ENCODE data around the gene NINJ2. TPM values are rescaled to one million over a fixed set of nuclear protein-coding genes. Genes with fewer than 3 reads are reported as not detected.

NINJ2 gene
- total RNA-seq, 2 experiments from 2014 or later = 5.1 to 7.5 TPM

DNA sequence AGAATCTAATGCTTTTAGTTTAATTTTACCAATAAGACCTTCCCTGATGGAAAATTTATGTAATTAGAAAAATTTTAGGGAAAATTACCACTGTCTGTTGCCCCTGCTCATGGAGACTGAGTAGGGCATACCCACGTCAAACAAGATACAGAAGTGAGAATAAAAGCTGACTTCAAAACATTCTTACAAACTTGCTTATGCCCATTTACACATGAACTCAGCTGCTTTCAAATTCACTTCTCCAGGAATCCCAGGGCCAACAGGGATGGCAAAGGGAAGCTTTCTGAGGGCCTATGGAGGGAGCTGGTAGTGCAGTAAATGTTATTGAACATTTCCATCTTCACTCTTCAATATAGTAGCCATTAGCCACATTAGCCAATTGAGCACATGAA lies 4.8 kb upstream of the NINJ2 start:
- Mint-ChIP-seq H3K36me3 (peaks cover 2% of the 10 kb centered on the region), H3K4me1 (ENCODE audit: low read depth) (peaks cover 72% of the 10 kb centered on the region), H3K27ac (peak overlapping the region; percentile 85), H3K4me3 (no peak overlapping the region), H3K9me3 (no peaks in the 10 kb centered on the region), H3K27me3 (peaks cover 6% of the 10 kb centered on the region)
- POLR2A ChIA-PET = interaction anchor here (1.2 to 3.9 kb wide), 6 partner anchors 26 to 125 kb away, joined by 3 to 31 read pairs (median 5); partner anchors contain the start of gene WNK1
- CTCF ChIA-PET = interaction anchor here (0.6 to 4.6 kb wide), 11 partner anchors 9 to 146 kb away, joined by 3 to 69 read pairs (median 4); partner anchors contain the start of gene WNK1
- intact Hi-C loops (cut with micrococcal nuclease) = loop anchor here (2.0 to 5.0 kb wide), 4 partner anchors 17 to 279 kb away; partner anchors contain the start of gene RAD52
- DNase-seq = no peak

DNA sequence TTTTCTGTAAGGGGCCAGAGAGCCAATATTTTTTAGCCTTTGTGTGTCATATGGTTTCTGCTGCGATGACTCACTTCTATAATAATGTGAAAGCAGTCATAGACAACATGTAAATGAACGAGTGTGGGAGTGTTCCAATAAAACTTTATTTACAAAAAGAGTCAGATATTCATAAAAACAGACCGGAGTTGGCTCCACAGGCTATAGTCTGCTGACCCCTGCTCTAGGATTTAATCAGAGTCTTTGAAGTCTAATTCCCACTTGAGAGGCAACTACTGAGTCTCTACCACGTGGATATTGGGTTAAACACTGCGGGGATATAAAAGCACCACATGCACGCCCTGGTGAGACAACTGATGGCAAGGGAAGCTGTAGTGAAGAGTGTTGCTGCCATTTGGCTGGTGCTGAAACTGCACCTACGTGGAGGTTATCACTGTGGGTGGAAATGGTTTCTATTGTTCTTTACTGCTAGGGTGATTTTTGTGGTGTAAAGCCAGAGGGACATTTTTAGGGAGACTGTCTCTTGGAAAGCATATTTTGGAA lies 3.6 kb upstream of the NINJ2 start:
- intact Hi-C loops (cut with micrococcal nuclease) = loop anchor here (1.0 to 5.0 kb wide), 4 partner anchors 7 to 280 kb away; partner anchors contain the start of gene RAD52
- peak overlapping the region; percentile 50 for H3K4me3 Mint-ChIP-seq
- peak; percentile 54 for DNase-seq
- H3K9me3 Mint-ChIP-seq = no peaks in the 10 kb centered on the region
- no peaks in the 10 kb centered on the region for H3K27me3 Mint-ChIP-seq
- CTCF ChIA-PET = interaction anchor here (0.8 to 4.6 kb wide), 8 partner anchors 25 to 283 kb away, joined by 3 to 69 read pairs (median 4); partner anchors contain the start of genes RAD52 and WNK1
- peak overlapping the region; percentile 85 for H3K27ac Mint-ChIP-seq
- peaks cover 2% of the 10 kb centered on the region for H3K36me3 Mint-ChIP-seq
- peaks cover 71% of the 10 kb centered on the region for H3K4me1 Mint-ChIP-seq (ENCODE audit: low read depth)
- POLR2A ChIA-PET = interaction anchor here (0.7 to 3.9 kb wide), 8 partner anchors 12 to 126 kb away, joined by 3 to 31 read pairs (median 3); partner anchors contain the start of gene WNK1

DNA sequence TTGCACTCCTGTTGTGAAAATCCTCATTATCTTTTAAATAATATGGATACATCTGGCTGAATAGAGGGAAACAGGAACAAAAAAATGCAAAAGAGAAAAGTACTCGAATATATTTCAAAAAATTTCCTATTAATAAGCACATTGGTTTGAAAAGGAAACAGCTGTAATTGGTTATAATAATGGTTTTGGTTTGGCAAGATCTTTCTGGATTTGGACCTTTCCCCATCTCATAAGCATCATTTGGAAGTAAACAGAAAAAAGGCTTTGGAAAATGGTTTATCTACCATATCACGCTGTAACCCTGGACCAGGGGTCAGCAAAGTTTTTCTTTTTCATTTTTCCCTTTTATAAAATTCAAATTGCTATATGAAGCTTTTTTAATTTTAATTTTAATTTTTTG lies 2.8 kb upstream of the NINJ2 start:
- Mint-ChIP-seq H3K36me3 (peaks cover 2% of the 10 kb centered on the region), H3K4me3 (no peak overlapping the region), H3K9me3 (no peaks in the 10 kb centered on the region), H3K27ac (no peak overlapping the region), H3K27me3 (no peaks in the 10 kb centered on the region), H3K4me1 (ENCODE audit: low read depth) (peaks cover 73% of the 10 kb centered on the region)
- CTCF ChIA-PET = interaction anchor here (0.6 to 4.6 kb wide), 5 partner anchors 51 to 211 kb away, joined by 3 to 69 read pairs (median 4); partner anchors contain the start of gene WNK1
- POLR2A ChIA-PET = interaction anchor here (1.0 to 3.9 kb wide), 3 partner anchors 24 to 85 kb away, joined by 3 to 31 read pairs (median 4); partner anchors contain the start of gene WNK1
- intact Hi-C loops (cut with micrococcal nuclease) = loop anchor here (1.0 to 5.0 kb wide), 4 partner anchors 8 to 281 kb away; partner anchors contain the start of gene RAD52
- no peak for DNase-seq

DNA sequence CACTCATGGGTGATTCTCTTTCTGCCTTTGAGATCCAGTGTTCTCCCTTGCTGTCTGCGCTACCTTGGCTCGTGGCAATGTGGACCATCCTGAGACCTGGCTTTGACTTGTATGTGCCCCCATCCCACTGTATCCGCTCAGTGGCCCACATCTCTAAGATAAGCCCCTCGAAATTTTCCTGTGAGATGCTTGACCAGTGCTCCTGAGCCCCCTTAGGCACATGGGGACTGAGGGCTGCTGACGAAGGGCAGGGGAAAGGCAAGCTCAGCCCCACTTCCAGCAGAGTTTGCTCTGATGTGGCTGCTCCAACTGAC lies 1.5 kb upstream of the NINJ2 start:
- no peak for DNase-seq
- H3K4me1 Mint-ChIP-seq (ENCODE audit: low read depth) = peaks cover 69% of the 10 kb centered on the region
- H3K27ac Mint-ChIP-seq = no peak overlapping the region
- intact Hi-C loops (cut with micrococcal nuclease) = loop anchor here (5.0 kb wide), 2 partner anchors 87 to 283 kb away; partner anchors contain the start of gene RAD52
- H3K27me3 Mint-ChIP-seq = no peaks in the 10 kb centered on the region
- ChIA-PET CTCF (interaction anchor here (1.4 to 1.9 kb wide), 2 partner anchors 21 to 150 kb away, joined by 3 to 6 read pairs; no protein-coding TSS in a partner anchor), POLR2A (no interaction called here)
- H3K4me3 Mint-ChIP-seq = no peak overlapping the region
- H3K36me3 Mint-ChIP-seq = peaks cover 2% of the 10 kb centered on the region
- H3K9me3 Mint-ChIP-seq = no peaks in the 10 kb centered on the region

DNA sequence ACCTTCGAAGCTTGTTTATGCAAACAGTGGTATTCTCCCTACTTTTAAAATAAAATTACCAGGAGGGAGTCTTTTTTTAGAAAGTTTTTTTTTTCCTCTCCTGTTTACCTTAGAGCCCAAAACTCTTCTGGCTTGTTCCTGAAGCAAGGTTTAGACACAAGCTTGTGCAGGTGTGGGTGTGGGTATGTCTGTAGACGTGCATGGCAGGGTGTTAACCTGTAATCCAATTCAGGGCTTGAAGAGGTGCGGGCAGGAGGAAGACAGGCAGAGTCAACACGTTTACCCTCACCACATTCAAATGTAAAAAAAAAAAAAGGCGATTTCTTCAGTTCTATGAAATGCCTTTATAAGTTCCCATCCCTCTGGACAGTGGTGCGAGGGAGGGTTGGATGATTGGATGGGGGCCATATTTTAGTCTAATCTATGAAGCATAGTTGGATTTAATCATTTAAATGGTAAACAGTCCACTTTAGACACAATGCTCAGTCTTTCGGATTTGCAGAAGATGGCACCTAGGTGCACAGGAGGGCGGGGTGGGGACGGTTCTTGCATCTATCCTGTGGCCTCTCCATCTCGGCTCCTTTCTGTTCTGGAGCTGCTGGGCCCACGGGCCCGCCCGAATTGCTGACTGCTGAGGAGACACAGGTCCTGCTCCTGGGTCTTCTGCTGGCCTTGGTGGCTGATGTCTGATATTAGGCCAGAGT lies 982 bp upstream of the NINJ2 start:
- H3K9me3 Mint-ChIP-seq = no peaks in the 10 kb centered on the region
- intact Hi-C loops (cut with micrococcal nuclease) = no loop called here

DNA sequence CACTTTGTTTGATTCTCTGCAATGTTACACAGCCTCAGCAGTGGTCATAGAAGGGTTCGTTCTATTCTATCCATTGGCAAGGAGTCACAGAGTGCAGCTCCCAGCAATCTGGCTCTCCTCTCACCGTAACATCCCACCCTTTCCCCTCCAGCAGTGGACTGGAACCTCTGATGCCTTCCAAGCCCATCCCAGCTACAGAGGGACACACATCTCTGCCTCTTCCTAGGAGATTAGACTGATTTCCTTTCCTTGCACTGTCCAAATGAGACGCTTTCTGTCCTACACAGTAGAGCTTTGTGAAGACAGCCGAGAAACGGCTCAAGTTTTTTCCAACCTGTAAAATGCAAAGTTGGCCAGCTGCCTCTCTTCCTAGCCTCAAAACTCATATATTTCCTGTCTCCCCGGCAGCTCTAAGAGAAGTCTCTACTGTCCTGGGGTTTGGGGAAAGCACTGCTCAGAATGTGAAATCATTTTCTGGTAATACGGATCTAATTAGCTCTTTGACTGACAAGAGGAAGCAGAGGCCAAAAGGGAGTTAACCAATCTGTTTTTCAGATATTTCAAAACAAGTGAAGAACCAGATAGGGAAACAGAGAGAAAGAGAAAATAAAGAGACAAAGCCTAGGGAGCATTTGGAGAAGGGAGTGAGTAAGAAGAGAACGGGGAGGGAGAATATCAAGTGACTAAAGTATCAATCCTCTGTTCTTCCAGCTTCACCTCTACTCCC lies 516 bp downstream of the NINJ2 start:
- peak overlapping the region; percentile 52 for H3K4me3 Mint-ChIP-seq
- intact Hi-C loops (cut with micrococcal nuclease) = no loop called here
- H3K27ac Mint-ChIP-seq = peak overlapping the region; percentile 65
- peaks cover 50% of the 10 kb centered on the region for H3K4me1 Mint-ChIP-seq (ENCODE audit: low read depth)
- H3K9me3 Mint-ChIP-seq = no peaks in the 10 kb centered on the region
- H3K36me3 Mint-ChIP-seq = no peaks in the 10 kb centered on the region
- no peaks in the 10 kb centered on the region for H3K27me3 Mint-ChIP-seq
- ChIA-PET CTCF (interaction anchor here (0.6 to 2.3 kb wide), 7 partner anchors 11 to 152 kb away, joined by 3 to 10 read pairs (median 5); no protein-coding TSS in a partner anchor), POLR2A (interaction anchor here (1.6 to 1.9 kb wide), 2 partner anchors 19 to 91 kb away, joined by 4 to 7 read pairs; no protein-coding TSS in a partner anchor)
- DNase-seq = peak; percentile 4

More for the DNA sequence above, 982 bp upstream of the NINJ2 start:
- H3K36me3 Mint-ChIP-seq = peaks cover 1% of the 10 kb centered on the region
- H3K4me3 Mint-ChIP-seq = no peak overlapping the region
- H3K4me1 Mint-ChIP-seq (ENCODE audit: low read depth) = peaks cover 64% of the 10 kb centered on the region
- no peaks in the 10 kb centered on the region for H3K27me3 Mint-ChIP-seq
- POLR2A ChIA-PET = interaction anchor here (0.6 to 0.7 kb wide), 3 partner anchors 10 to 1948 kb away, joined by 3 to 4 read pairs (median 3); no protein-coding TSS in a partner anchor
- H3K27ac Mint-ChIP-seq = no peak overlapping the region
- DNase-seq = no peak
- CTCF ChIA-PET = interaction anchor here (0.6 to 2.3 kb wide), 6 partner anchors 10 to 150 kb away, joined by 3 to 10 read pairs (median 6); no protein-coding TSS in a partner anchor

DNA sequence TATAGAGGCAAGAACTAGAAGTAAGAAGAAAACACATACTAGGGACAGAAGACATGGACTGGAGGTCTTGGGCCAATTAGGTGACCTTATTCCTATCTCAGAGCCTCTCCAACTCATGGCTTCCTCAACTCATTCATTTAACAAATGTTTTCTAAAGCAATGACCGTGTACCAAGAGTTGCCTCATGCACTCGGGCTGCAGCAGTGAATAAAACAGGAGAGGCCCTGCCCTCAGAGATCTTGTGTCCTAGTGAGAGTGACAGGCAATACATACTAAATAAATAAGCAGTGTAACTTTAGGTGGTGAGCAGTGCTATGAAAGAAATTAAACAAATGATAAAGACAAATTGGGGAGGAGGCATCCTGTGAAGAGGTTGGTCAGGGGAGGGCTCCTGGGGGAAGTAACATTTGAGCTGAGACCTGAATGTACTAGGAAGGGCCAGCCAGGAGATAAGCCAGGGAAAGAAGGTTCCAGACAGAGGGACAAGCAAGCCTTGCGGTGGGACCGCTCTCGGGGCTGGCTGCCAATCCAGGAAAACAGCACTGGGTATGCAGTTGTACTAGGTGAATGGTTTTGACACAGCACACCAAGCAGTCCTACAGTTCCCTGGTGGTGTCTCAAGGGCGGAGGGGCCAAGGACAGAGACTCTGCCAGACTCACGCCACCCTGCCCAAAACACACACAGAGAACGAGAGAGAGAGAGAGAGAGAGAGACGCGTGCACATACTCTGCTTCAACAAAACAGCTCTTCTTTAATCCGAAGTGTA lies 1.3 kb downstream of the NINJ2 start:
- peak overlapping the region; percentile 52 for H3K4me3 Mint-ChIP-seq
- peaks cover 42% of the 10 kb centered on the region for H3K4me1 Mint-ChIP-seq (ENCODE audit: low read depth)
- POLR2A ChIA-PET = interaction anchor here (1.6 to 1.9 kb wide), 2 partner anchors 19 to 91 kb away, joined by 4 to 7 read pairs; no protein-coding TSS in a partner anchor
- no peaks in the 10 kb centered on the region for H3K9me3 Mint-ChIP-seq
- peak; percentile 9 for DNase-seq
- peak overlapping the region; percentile 21 for H3K27ac Mint-ChIP-seq
- CTCF ChIA-PET = interaction anchor here (0.6 to 2.3 kb wide), 5 partner anchors 12 to 145 kb away, joined by 3 to 10 read pairs (median 4); no protein-coding TSS in a partner anchor
- no peaks in the 10 kb centered on the region for H3K36me3 Mint-ChIP-seq
- H3K27me3 Mint-ChIP-seq = no peaks in the 10 kb centered on the region
- intact Hi-C loops (cut with micrococcal nuclease) = no loop called here

DNA sequence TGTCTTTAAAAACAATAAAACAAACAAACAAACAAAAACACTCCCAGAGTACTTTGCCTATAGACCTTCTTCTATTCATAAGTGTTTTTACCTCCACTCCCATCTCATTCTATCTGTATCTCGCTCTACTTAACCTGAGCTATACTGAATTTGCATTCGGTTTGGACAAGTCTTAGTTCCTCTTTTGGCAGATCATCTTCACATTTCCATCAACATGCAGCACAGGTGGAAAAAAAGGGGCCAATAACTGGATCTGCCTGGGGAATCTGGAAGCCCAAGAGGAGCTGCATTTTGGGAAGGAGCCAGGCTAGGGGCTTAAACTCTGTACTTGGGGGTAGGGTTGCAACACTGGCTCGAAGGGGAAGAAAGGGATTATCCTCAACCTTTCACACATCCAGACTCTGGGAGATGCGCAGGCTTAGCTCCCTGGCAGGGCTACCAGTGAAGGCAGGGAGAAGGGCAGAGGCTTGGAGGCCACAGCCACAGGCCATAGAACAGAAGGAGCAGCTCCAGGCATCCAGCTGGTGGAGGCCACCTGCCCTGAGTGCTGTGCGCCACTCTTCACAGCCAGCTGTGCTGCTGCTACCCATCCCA lies 4.1 kb downstream of the NINJ2 start:
- H3K4me3 Mint-ChIP-seq = no peak overlapping the region
- CTCF ChIA-PET = interaction anchor here (1.1 to 1.6 kb wide), 2 partner anchors 9 to 156 kb away, joined by 3 read pairs; no protein-coding TSS in a partner anchor
- H3K4me1 Mint-ChIP-seq (ENCODE audit: low read depth) = peaks cover 28% of the 10 kb centered on the region
- POLR2A ChIA-PET = no interaction called here
- H3K27me3 Mint-ChIP-seq = no peaks in the 10 kb centered on the region
- H3K36me3 Mint-ChIP-seq = no peaks in the 10 kb centered on the region
- no peaks in the 10 kb centered on the region for H3K9me3 Mint-ChIP-seq
- no peak for DNase-seq
- no peak overlapping the region for H3K27ac Mint-ChIP-seq
- intact Hi-C loops (cut with micrococcal nuclease) = no loop called here

DNA sequence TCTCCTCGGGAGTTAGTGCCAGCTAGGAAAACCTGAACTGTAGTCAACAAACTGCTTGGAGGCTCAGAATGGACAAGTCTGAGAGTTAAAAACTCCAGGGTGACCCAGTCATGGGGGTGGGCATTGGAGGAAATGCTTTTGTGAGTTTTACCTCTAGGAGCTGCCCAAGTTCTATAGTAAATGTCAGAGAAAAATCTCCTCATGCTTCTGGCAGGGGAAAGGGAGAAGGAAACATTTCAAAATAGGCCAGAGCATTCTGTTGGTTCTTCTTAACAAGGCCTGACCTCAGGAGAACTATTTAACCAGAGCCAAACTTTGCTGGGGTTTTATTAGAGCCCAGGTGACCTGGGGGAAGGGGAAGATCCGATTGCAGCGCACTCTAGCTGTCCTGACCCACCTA lies 12.3 kb downstream of the NINJ2 start:
- Mint-ChIP-seq H3K27ac (no peak overlapping the region), H3K4me1 (ENCODE audit: low read depth) (no peaks in the 10 kb centered on the region), H3K4me3 (no peak overlapping the region), H3K27me3 (no peaks in the 10 kb centered on the region), H3K9me3 (no peaks in the 10 kb centered on the region), H3K36me3 (no peaks in the 10 kb centered on the region)
- ChIA-PET CTCF (interaction anchor here (1.7 to 2.6 kb wide), 2 partner anchors 100 to 164 kb away, joined by 5 to 12 read pairs; no protein-coding TSS in a partner anchor), POLR2A (no interaction called here)
- intact Hi-C loops (cut with micrococcal nuclease) = no loop called here
- DNase-seq = no peak

DNA sequence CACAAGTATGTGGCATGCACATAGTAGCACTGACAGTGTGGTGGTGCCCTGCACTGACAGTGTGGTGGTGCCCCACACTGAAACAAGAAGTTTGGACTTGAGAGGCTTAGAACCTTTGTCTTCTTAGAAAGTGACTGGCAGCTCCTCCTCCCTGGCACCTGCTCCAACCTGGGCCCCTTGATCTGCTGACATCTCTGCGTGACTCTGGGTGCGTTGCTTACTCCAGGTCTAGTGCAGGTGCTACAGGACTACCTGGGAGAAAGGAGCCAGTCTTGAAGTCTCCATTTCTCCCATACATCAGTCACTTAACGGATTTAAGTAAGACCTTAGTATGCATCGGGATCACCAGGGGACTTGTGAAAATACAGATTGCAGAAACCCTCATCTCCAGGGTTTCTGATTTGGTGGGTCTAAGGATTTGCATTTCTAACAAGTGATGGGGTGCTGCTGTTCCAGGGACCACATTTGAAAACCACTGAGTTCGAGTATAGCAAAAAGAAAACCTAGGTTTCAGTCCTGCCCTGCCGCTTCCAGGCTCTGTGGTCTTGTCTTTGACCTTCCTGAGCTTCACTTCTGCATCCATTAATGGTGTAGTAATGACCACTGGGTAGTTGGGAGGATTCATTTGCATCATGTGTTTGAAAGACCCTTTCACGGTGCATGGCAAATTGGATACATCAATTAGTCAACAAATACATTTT lies 15.7 kb downstream of the NINJ2 start:
- Mint-ChIP-seq H3K4me3 (no peak overlapping the region), H3K27me3 (no peaks in the 10 kb centered on the region), H3K27ac (no peak overlapping the region), H3K4me1 (ENCODE audit: low read depth) (peaks cover 21% of the 10 kb centered on the region), H3K36me3 (no peaks in the 10 kb centered on the region), H3K9me3 (no peaks in the 10 kb centered on the region)
- ChIA-PET CTCF (interaction anchor here (0.7 to 1.0 kb wide), 2 partner anchors 25 to 169 kb away, joined by 3 read pairs; no protein-coding TSS in a partner anchor), POLR2A (no interaction called here)
- no peak for DNase-seq
- intact Hi-C loops (cut with micrococcal nuclease) = no loop called here
